ENCODE measurements around the gene GOLIM4. TPM values are rescaled to one million over a fixed set of nuclear protein-coding genes. Genes with fewer than 3 reads are reported as not detected.

The GOLIM4 gene
- total and polyA plus RNA-seq, 4 donors = 17.9 to 47.9 (median 32.7) TPM

GRCh38 chr3:168080499-168081170 lies 15.1 kb downstream of the GOLIM4 start:
- H3K27ac ChIP-seq (ENCODE audit: low read depth in 1 of 2, low read length in 2 of 2) = no peak overlapping the region
- TF ChIP-seq YY1 (IDR thresholded peaks at IDR 0.05) = peak; percentile 15
- no peak for TF ChIP-seq HNF4G (IDR thresholded peaks at IDR 0.05)
- peak in 1 of 2 donors; percentile 14 for TF ChIP-seq HNF4A (conservative IDR thresholded peaks at IDR 0.05)
- peaks cover 0 to 5% (median 0%) of the 10 kb centered on the region in 4 donors for H3K4me1 ChIP-seq (ENCODE audit: control insufficient read depth in 4 of 4, insufficient read depth in 4 of 4, low read length in 3 of 4)
- no peaks in the 10 kb centered on the region for H3K27me3 ChIP-seq (ENCODE audit: control insufficient read depth in 4 of 4, insufficient read depth in 4 of 4, low read length in 3 of 4)
- DNase-seq (ENCODE audit: low spot score) = no peak
- 75% methylated on average over 5 of the region's 5 CpGs for WGBS
- H3K36me3 ChIP-seq (ENCODE audit: control insufficient read depth in 4 of 4, insufficient read depth in 3 of 4, low read depth in 1 of 4, low read length in 3 of 4) = no peaks in the 10 kb centered on the region
- no peak overlapping the region for H3K4me3 ChIP-seq (ENCODE audit: low read depth in 1 of 3, low read length in 3 of 3)
- no peaks in the 10 kb centered on the region for H3K9me3 ChIP-seq (ENCODE audit: control insufficient read depth in 4 of 4, low read length in 3 of 4)
- H3K9ac ChIP-seq (ENCODE audit: low read depth in 1 of 2, low read length in 2 of 2) = no peak overlapping the region

GRCh38 chr3:168080022-168080421 lies 15.7 kb downstream of the GOLIM4 start:
- H3K9ac ChIP-seq (ENCODE audit: low read depth in 1 of 2, low read length in 2 of 2) = no peak overlapping the region
- no peaks in the 10 kb centered on the region for H3K27me3 ChIP-seq (ENCODE audit: control insufficient read depth in 4 of 4, insufficient read depth in 4 of 4, low read length in 3 of 4)
- H3K36me3 ChIP-seq (ENCODE audit: control insufficient read depth in 4 of 4, insufficient read depth in 3 of 4, low read depth in 1 of 4, low read length in 3 of 4) = no peaks in the 10 kb centered on the region
- no peak for DNase-seq (ENCODE audit: low spot score)
- H3K4me3 ChIP-seq (ENCODE audit: low read depth in 1 of 3, low read length in 3 of 3) = no peak overlapping the region
- TF ChIP-seq REST (IDR thresholded peaks at IDR 0.05) = peak; percentile 12
- no peak for TF ChIP-seq ATF3 (IDR thresholded peaks at IDR 0.05)
- peaks cover 0 to 5% (median 0%) of the 10 kb centered on the region in 4 donors for H3K4me1 ChIP-seq (ENCODE audit: control insufficient read depth in 4 of 4, insufficient read depth in 4 of 4, low read length in 3 of 4)
- no peaks in the 10 kb centered on the region for H3K9me3 ChIP-seq (ENCODE audit: control insufficient read depth in 4 of 4, low read length in 3 of 4)
- whole genome bisulfite sequencing = 88% methylated on average over 3 of the region's 3 CpGs
- no peak overlapping the region for H3K27ac ChIP-seq (ENCODE audit: low read depth in 1 of 2, low read length in 2 of 2)

- no peak overlapping the region for H3K4me3 ChIP-seq (ENCODE audit: low read depth in 1 of 3, low read length in 3 of 3)
- WGBS = 89% methylated on average over 2 of the region's 2 CpGs
- peaks cover 0 to 5% (median 0%) of the 10 kb centered on the region in 4 donors for H3K4me1 ChIP-seq (ENCODE audit: control insufficient read depth in 4 of 4, insufficient read depth in 4 of 4, low read length in 3 of 4)
- no peaks in the 10 kb centered on the region for H3K36me3 ChIP-seq (ENCODE audit: control insufficient read depth in 4 of 4, insufficient read depth in 3 of 4, low read depth in 1 of 4, low read length in 3 of 4)
- H3K27me3 ChIP-seq (ENCODE audit: control insufficient read depth in 4 of 4, insufficient read depth in 4 of 4, low read length in 3 of 4) = no peaks in the 10 kb centered on the region
- no peaks in the 10 kb centered on the region for H3K9me3 ChIP-seq (ENCODE audit: control insufficient read depth in 4 of 4, low read length in 3 of 4)
- H3K9ac ChIP-seq (ENCODE audit: low read depth in 1 of 2, low read length in 2 of 2) = no peak overlapping the region
- no peak overlapping the region for H3K27ac ChIP-seq (ENCODE audit: low read depth in 1 of 2, low read length in 2 of 2)
- no peak for DNase-seq (ENCODE audit: low spot score)
- TF ChIP-seq MAX (IDR thresholded peaks at IDR 0.05) (no peak), HNF4G (IDR thresholded peaks at IDR 0.05) (no peak), YY1 (IDR thresholded peaks at IDR 0.05) (no peak), ZBTB33 (IDR thresholded peaks at IDR 0.05) (no peak), REST (IDR thresholded peaks at IDR 0.05) (no peak), NR2F2 (IDR thresholded peaks at IDR 0.05) (no peak), FOXA1 (IDR thresholded peaks at IDR 0.05) (no peak), CTCF (IDR thresholded peaks at IDR 0.05; ENCODE audit: low read depth, low read length, missing input control) (no peak), HNF4A (conservative IDR thresholded peaks at IDR 0.05) (no peak), SP1 (IDR thresholded peaks at IDR 0.05) (no peak), RAD21 (IDR thresholded peaks at IDR 0.05) (no peak), FOXA2 (IDR thresholded peaks at IDR 0.05) (no peak), RXRA (IDR thresholded peaks at IDR 0.05) (no peak), ATF3 (IDR thresholded peaks at IDR 0.05) (no peak)
Observed at GRCh38 chr3:168077091-168077490, 18.6 kb downstream of the GOLIM4 start.

All from liver (tissue), 9 donors.